ENCODE results near the gene GRAMD2B.

GRCh38 chr5:126417178-126417577, 6.0 kb upstream of the GRAMD2B start:
- TF ChIP-seq POLR2A (IDR thresholded peaks at IDR 0.05) (no peak), CTCF (IDR thresholded peaks at IDR 0.05) (no peak), POLR2AphosphoS5 (IDR thresholded peaks at IDR 0.05) (no peak)

Measured in breast epithelium (tissue), 3 donors.